IPS DF 4.7 (cell line): ENCODE data around the gene NMNAT3.
A peak's percentile ranks its signal among the peaks of the same experiment; 100 is the strongest.
"Not testable (repeated sequence)": the region's sequence is repeated elsewhere in the genome, so short reads cannot be mapped to it uniquely, and the experiment has no call there.

Source experiments
- DNase-seq: peaks from one replicate; pipeline ENCODE4 v3.0.0-alpha.2; 2013; ENCODE audit warnings: low spot score; ENCODE audit errors: extremely low read depth

Gene NMNAT3

GRCh38 chr3:139636511-139636910, 41.3 kb downstream of the NMNAT3 start:
- DNase-seq, result no peak

DNA sequence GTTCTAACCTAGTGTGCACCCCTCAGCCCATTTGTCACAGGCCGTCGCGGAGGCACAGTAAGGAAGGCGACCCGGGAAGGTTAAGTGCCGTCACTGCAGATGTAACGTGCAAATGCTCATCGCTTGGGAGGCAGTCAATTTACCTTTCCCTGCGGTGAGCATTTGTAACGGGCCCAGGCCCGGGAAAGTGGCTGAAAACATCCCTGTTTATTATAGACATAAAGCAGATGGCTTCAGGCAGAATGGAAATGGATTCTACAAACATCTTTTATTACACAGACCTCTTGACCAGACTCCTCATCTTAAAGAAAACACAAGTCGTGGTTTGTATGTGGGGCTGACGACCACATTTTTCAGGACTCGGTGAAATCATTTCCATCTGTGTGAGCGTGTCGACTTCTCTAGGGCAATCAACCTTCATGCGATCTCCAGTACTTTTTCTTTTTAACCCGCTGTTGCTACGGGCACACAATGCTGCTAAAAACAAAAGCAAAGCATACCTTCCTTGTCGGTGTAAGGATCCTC, 43.6 kb downstream of the NMNAT3 start:
- no peak for DNase-seq

DNA sequence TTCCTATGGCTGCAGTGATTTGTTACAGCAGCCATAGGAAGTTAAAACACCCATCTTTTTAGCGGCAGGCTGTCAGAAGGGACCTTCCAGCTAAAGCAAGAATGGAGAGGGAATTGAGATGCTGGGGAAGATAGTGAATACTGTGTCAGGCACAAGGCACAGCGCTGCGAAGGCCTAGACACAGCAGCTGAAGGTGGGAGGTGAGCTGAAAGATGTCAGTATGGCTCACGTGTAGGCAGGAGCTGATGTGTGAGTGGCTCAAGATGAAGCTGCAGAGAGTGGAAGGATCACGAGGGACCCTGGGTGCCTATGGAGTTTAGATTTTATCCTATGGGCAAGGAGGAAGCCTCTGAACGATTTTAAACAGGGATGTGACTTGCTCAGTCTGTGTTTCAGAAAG, 44.3 kb downstream of the NMNAT3 start:
- DNase-seq, result no peak

DNA sequence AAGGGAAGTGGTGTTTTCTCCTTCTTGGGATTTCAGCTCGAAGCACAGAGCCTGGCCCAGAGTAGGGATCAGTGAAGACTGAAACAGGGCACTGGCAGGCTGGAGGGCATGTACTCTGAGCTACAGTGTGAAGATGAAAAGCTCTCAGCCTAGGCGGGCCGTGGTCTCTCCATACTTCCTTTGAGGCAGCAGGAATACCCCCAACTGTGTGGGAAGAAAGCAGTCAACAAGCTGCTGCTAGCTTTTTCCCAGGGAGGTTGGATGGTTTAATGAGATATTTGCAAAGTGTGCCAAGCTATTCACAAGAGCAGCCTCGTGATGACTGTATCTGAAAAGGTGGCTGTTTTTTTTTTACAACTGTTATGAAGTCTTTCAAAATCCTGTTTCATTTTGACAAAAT, 47.2 kb downstream of the NMNAT3 start:
- DNase-seq, result no peak

DNA sequence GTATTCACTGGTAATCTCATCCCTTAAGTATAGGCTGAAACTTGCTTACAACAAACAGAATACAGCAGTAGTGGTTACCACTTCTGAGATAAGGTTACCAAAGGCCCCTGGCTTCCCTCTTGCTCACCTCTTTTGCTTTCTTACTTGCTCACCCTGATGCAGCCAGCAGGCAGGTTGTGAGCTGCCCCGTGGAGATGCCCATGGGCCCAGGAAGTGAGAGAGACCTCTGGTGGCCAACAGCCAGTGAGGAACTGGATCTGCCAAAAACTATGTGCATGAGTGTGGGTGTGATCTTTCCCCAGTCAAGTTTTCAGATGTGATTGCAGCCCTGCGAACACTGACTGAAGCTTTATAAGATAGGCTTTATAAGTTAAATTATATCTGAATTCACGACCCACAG, 48.7 kb downstream of the NMNAT3 start:
- peak; percentile 7 for DNase-seq

GRCh38 chr3:139627759-139628158, 50.0 kb downstream of the NMNAT3 start:
- no peak for DNase-seq

DNA sequence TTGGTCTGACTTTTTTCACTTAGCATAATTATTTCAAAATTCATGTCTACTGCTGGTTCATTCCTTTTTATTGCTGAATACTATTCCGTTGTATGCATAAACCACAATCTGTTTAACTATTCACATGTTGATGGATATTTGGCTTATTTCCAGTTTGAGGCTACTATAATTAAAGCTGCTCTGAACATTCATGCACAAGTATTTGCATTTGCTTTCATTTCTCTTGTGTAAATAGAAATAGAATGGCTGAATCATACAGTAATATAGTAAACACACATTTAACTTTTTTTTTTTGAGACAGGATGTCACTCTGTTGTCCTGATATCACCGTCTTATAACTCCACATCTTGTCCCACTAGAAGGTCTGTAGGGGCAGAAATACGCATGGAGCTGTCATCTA, 57.3 kb downstream of the NMNAT3 start:
- no peak for DNase-seq

GRCh38 chr3:139619484-139619883, 58.3 kb downstream of the NMNAT3 start:
- DNase-seq, result no peak

DNA sequence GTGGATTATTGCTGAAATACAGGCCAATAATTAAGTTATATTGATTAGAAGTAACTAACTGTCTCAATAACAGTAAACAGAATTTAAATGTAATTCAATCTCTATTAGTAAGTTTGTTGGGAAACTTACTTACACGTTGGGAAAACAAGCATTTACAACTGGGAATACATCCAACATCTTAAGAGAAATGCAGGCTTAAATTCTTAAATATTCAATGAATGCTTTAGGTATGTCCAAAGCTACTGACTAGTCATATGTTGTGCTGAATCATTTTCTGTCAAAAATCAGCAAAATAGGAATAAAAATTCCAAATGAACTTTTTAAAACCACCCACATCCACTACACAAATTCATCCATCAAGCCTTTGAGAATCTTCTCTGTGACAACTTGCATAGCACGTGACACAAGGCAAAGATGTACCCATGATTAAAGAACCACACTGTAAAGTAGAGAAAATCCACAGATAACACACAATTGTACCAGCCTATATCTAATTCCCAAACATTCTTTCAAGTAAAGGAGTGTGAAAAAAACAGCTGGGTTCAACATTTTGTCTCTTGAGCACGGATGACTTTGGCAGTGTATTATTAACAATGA, 60.0 kb downstream of the NMNAT3 start:
- DNase-seq, result no peak

GRCh38 chr3:139611528-139611927, 66.2 kb downstream of the NMNAT3 start:
- DNase-seq, result no peak

DNA sequence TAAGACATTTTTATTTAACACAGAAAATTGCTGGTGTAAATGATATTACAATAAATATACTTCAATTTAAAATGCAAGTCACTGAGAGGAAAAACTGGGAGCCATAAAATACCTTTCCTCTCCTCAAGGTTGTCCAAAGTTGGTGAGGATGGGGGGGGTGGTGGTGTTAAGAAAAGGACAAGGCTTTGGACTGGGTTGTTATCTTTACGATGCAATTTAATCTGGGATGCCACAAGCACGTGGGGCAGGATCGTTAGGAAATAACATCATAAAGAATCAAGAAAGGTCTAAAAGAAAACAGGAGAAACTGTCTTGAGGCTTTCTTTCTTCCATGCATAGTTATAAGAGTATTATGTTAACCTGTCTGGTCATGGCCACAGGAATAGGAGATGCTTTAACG, 66.9 kb downstream of the NMNAT3 start:
- no peak for DNase-seq

GRCh38 chr3:139608924-139609323, 68.8 kb downstream of the NMNAT3 start:
- DNase-seq, result no peak

- no peak for DNase-seq
These were observed 69.7 kb downstream of the NMNAT3 start for GRCh38 chr3:139608108-139608380.

DNA sequence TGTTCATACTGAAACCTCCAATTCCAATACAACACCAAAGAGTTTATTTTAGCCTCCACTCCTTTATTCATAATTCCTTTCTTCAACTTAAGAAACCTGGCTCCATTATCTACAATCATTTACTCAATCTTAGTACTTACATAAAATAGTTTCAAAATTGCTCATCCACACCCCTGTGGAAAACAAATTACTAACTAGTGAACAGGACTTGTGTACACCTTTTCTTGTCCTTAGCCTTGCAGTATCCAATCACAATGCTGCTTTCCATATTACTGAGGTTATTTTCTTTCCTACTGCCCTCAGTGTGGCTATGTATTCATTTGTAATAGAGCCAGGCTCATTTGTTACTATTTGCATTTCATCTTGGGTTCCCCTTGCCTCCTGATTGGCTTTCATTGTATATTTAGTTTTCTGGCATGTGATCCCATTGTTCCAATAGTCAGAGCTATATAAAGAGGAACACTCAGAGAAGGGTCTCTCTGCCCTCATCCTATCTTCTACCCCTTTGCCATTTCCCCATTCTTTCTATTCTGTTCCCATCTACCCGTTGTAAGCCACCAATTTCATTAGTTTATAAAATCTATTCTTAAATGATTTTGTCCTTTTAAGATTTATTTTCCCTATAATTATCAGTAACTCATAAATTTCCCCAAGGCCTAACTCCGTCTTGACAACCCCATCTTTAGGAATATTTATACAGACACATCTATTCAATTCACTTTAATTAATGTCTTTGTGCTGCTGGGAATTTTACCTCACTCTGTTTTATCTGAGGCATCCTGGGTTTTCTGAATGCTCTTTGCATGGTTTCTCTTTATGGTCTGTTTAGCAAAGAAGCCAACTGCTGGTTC, 70.3 kb downstream of the NMNAT3 start:
- no peak for DNase-seq

DNA sequence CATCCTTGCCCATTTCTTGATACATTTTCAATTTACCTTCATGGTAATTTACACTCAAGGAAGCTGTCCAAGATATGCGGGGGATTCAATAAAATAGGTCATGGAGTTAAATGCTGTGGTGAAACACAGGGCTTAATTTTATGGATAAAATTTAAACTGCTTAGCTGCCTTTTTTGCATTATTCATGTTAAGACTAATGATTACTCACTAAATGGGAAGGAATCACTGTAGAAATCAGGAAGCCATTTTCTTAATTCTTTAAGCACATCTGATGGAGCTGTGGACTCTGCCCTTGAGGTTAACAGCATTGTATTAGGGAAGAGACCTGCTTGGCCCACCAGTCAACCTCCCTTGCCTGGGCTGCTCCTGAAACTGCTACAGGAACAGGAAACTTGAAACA, 75.8 kb downstream of the NMNAT3 start:
- no peak for DNase-seq

DNA sequence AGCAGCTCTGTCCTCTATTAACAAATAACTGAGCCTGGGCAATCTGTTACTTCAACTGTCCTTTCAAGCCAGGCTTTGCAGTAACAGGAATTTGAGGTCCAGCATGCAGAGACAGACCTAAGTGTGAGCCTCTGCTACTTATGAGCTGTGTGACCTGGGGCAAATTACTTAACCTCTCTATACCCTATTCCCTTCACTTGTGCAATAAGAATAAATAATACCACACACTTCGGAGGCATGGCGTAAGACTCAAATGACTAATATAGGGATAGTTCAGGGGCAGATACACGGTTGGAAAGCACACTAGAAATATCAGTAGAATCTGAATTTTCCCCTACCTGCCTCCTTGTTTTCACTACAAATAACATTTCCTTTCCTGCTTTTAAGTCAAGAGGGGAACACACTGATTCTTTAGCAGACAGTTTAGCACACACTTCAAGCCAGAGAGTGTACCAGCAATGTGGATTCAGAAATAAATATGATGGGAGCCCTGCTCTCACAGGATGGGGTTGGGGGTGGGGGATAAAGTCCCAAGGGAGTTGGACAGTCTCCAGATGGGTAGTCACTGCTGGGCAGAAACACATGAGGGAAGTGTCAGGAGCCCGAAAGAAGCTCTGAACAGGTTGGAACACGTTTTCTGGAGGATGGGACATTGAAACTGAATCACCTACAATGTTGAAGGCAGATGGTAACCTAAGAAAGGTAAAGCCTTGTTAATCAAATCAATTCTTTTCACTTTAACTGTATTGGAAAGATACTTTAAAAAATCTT, 76.4 kb downstream of the NMNAT3 start:
- DNase-seq, result no peak

DNA sequence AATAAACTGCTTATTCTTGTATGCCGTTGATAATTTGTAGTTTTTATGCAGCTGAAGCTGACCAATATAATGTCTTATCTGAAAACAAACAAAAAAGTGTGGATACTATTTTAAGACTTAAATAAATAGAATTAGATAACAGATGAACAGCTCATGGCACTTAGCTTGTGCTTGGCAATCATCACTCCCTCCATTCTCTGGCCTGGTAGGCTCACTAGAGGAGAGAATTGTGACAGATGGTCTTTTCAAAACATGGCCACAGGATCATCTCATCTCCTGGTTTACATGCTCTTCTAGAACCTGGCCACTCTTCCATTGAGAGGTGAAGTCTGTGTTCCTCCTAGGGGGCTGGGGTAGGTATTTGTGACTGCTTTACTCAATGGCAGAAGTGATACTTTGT, 79.8 kb downstream of the NMNAT3 start:
- no peak for DNase-seq

DNA sequence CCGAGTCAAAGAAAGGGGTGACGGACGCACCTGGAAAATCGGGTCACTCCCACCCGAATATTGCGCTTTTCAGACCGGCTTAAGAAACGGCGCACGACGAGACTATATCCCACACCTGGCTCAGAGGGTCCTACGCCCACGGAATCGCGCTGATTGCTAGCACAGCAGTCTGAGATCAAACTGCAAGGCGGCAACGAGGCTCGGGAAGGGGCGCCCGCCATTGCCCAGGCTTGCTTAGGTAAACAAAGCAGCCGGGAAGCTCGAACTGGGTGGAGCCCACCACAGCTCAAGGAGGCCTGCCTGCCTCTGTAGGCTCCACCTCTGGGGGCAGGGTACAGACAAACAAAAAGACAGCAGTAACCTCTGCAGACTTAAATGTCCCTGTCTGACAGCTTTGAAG, 86.6 kb downstream of the NMNAT3 start:
- not testable (repeated sequence) for DNase-seq

DNA sequence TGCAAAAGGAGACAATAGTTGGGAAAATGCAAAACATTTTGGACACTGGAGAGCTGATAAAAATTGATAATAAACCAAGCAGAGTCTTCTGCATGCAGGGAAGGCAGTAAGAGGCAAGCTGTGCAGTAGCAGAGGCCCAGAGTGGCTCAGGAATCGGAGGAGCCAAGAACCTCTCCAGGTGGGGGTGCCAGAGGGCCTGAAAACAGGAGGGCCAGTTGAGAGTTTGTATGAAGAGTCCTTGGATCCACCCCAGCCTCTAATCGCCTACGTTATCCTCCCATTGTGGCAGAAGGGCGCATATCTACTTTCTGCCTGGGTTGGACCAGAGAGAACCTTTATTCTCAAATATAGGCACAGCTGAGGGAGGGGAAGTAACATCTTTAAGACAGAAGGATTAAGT, 89.3 kb downstream of the NMNAT3 start:
- no peak for DNase-seq

DNA sequence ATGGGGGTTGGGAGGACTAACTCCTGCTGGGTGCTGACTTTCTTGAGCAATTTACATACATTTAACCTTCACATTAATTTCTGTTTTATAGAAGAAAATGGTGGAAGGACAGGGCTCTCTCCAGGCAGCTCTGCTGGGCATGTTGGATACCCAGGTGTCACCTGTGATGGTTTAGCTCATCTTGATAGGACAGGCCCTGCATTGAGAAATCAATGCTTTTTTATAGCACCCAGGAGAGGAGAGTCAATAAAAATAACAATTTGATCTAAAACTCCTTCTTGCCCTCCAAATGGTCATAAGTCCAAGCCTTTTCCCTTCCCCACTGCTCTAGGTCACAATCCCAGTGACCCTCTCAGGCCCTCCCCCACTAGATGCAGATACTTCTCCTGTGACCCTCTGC, 90.0 kb downstream of the NMNAT3 start:
- DNase-seq, result no peak

GRCh38 chr3:139586420-139587017, 91.3 kb downstream of the NMNAT3 start:
- no peak for DNase-seq

DNA sequence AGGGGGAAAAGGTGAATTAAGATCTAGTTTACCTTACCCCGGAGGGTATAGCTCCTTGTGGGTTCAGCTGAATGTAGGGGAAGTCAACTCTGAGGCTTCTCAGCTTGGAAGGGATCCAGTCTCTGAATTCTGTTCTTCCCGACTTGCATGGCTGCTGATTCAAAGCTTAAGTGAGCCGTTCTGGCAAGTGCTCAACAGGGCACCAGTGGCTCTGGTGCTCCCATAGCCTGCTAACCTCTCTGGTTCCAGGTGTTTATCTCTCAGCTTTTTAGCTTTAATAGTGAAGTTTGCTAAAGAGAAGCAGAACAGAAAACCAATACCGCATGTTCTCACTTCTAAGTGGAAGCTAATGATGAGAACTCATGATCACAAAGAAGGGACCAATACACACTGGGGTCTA, 92.0 kb downstream of the NMNAT3 start:
- DNase-seq, result no peak
